K562 (cell line): ENCODE measurements around the gene CBFA2T3. TPM values are rescaled to one million over a fixed set of nuclear protein-coding genes. Genes with fewer than 3 reads are reported as not detected.

ENCODE experiments used
- ATAC-seq: fragments of 200-7000 bp; cut with Tn5 transposase; 3 replicates; pipeline ENCODE4 v1.9.1; 2020; ENCODE audit warnings: moderate library complexity
- BruUV-seq: library from RNA; stranded (reverse); fragments of 400-500 nt; replicated peaks from 2 replicates; lab custom pipeline; 2021; lab: Mats Ljungman, UMichigan
- CTCF ChIA-PET: fragments of 300-600 bp; formaldehyde crosslinking; extraction: SDS; loops from one replicate; lab custom pipeline; 2021; ENCODE audit warnings: low intra/inter-chr PET ratio; lab: Yijun Ruan, JAX
- POLR2A ChIA-PET: fragments of 300-600, 350-650 bp; sonication (Branson Sonifier 250); formaldehyde crosslinking; extraction: SDS; loops from one replicate; lab custom pipeline; 2021; ENCODE audit warnings: antibody characterized with exemption, inconsistent platforms; lab: Yijun Ruan, JAX
- DNase-seq, 4 experiments: peaks; one replicate each; pipeline versions ENCODE4 v3.0.0 to v3.0.0-alpha.2; 2011 to 2018; ENCODE audit warnings: low spot score in 3 of 4, mixed read lengths in 3 of 4; ENCODE audit errors: extremely low read depth in 1 of 4
- FAIRE-seq: peaks from 2 replicates; lab custom pipeline; 2011; peaks lifted over from hg19 to GRCh38; lab: Jason Lieb, UNC
- H2AFZ ChIP-seq: 2 replicates; pipeline ENCODE4 v1.6.0; 2011; ENCODE audit warnings: low read depth, low read length, control low read depth, inconsistent platforms
- H3K27ac ChIP-seq: fragments of 200-600 bp; 3 replicates; pipeline ENCODE4 v1.8.0; 2011; ENCODE audit warnings: low read depth, mild to moderate bottlenecking, control low read depth, inconsistent platforms, low read length, moderate library complexity, mixed read lengths; ENCODE audit errors: extremely low read depth
- H3K27me3 ChIP-seq, 2 experiments: fragments of 300-600 bp in 1 of 2; 2 replicates in 1 of 2; 3 replicates in 1 of 2; pipeline versions ENCODE4 v1.6.0 to v1.8.0; 2011; ENCODE audit warnings: inconsistent platforms in 2 of 2, low read length in 2 of 2, mild to moderate bottlenecking in 1 of 2, mixed read lengths in 1 of 2, moderate library complexity in 1 of 2; ENCODE audit not compliant: control insufficient read depth in 2 of 2, insufficient read depth in 2 of 2
- H3K36me3 ChIP-seq: fragments of 300-600 bp; 3 replicates; pipeline ENCODE4 v1.8.0; 2011; ENCODE audit warnings: mild to moderate bottlenecking, low read length, inconsistent platforms; ENCODE audit not compliant: control insufficient read depth, insufficient read depth
- H3K4me1 ChIP-seq, 2 experiments: fragments of 200-600 bp in 1 of 2; replicated peaks in 1 of 2; 2 replicates in 1 of 2; 3 replicates in 1 of 2; pipeline versions ENCODE4 v1.5.1 to v1.8.0; 2011; ENCODE audit warnings: inconsistent platforms in 2 of 2, low read length in 2 of 2, mild to moderate bottlenecking in 1 of 2, mixed read lengths in 1 of 2, moderate library complexity in 1 of 2; ENCODE audit not compliant: control insufficient read depth in 2 of 2, insufficient read depth in 2 of 2
- H3K4me2 ChIP-seq: 2 replicates; pipeline ENCODE4 v1.6.1; 2011; ENCODE audit warnings: low read length, control low read depth, inconsistent platforms, mixed read lengths; ENCODE audit not compliant: insufficient read depth
- H3K4me3 ChIP-seq: fragments of 200-600 bp; sonication (generic), shearing (Covaris generic); 2 replicates; pipeline ENCODE4 v1.5.1; 2016; ENCODE audit warnings: control low read depth, inconsistent platforms
- H3K79me2 ChIP-seq: fragments of 200-600 bp; 3 replicates; pipeline ENCODE4 v1.8.0; 2011; ENCODE audit warnings: low read length, inconsistent platforms; ENCODE audit not compliant: control insufficient read depth, insufficient read depth
- H3K9ac ChIP-seq, 2 experiments: 2 replicates each; pipeline versions ENCODE4 v1.6.0 to v1.6.1; 2011; ENCODE audit warnings: low read depth in 2 of 2, low read length in 2 of 2, control low read depth in 1 of 2, inconsistent platforms in 1 of 2, mild to moderate bottlenecking in 1 of 2, mixed read lengths in 1 of 2; ENCODE audit not compliant: insufficient read depth in 1 of 2
- H3K9me1 ChIP-seq: one replicate; pipeline ENCODE4 v1.6.0; 2011; ENCODE audit warnings: inconsistent platforms, mild to moderate bottlenecking, low read length, moderate library complexity; ENCODE audit not compliant: control insufficient read depth, insufficient read depth
- H3K9me3 ChIP-seq: replicated peaks from 2 replicates; pipeline ENCODE4 v1.5.1; 2011; ENCODE audit warnings: low read depth, low read length, inconsistent platforms; ENCODE audit not compliant: control insufficient read depth, insufficient read depth
- H4K20me1 ChIP-seq: replicated peaks from 2 replicates; pipeline ENCODE4 v1.6.1; 2011; ENCODE audit warnings: low read length, inconsistent platforms, mixed read lengths; ENCODE audit not compliant: control insufficient read depth, insufficient read depth
- CCNT2 ChIP-seq: IDR thresholded peaks from 2 replicates; pipeline ENCODE4 v1.6.1; 2011; ENCODE audit warnings: borderline replicate concordance, low read depth, mild to moderate bottlenecking, moderate library complexity, mixed read lengths, low read length; ENCODE audit not compliant: insufficient read length; ENCODE audit errors: extremely low read depth
- E2F6 ChIP-seq, 2 experiments: IDR thresholded peaks; 2 replicates each; pipeline ENCODE4 v1.6.1; 2011; ENCODE audit warnings: borderline replicate concordance in 1 of 2, control low read depth in 1 of 2, low read depth in 1 of 2, low read length in 1 of 2, mild to moderate bottlenecking in 1 of 2, mixed read lengths in 1 of 2, moderate library complexity in 1 of 2; ENCODE audit not compliant: insufficient read depth in 1 of 2, insufficient read length in 1 of 2, poor library complexity in 1 of 2, severe bottlenecking in 1 of 2; ENCODE audit errors: extremely low read depth in 1 of 2
- HMG20B ChIP-seq: fragments of 250-450 bp; sonication (Bioruptor Pico); IDR thresholded peaks from 2 replicates; pipeline ENCODE4 v1.5.0; 2021; ENCODE audit warnings: mild to moderate bottlenecking
- WGBS: fragments of 100-300 bp; shearing (Covaris generic); methylation state at CpG from one replicate; pipeline ENCODE4 v1.1.6; 2016; ENCODE audit warnings: low coverage, mixed read lengths; ENCODE audit not compliant: insufficient coverage; ENCODE audit errors: missing lambda C conversion rate; 5-methylcytosine and 5-hydroxymethylcytosine counted together
- in situ Hi-C: fragments of 300-500 bp; cut with MboI; formaldehyde crosslinking; loops from 4 replicates; pipeline ENCODE4 v1.15.0; 2018; ENCODE audit warnings: inconsistent platforms, mixed read lengths
- intact Hi-C: fragments of 100-400 bp; cut with micrococcal nuclease; formaldehyde crosslinking; loops from 2 replicates; pipeline ENCODE4 v1.14.2; 2022
- polyA plus RNA-seq, 8 experiments: library from polyadenylated mRNA; depleted of rRNA in 4 of 8; stranded (reverse) in 5 of 8; unstranded in 3 of 8; fragments of >200 nt; fragmentation: Nextera tagmentation in 2 of 8; fragmentation: Illumina TruSeq in 1 of 8; extraction: Ambion mirVana in 2 of 8; extraction: Trizol in 1 of 8; gene quantifications; 2 replicates each; pipeline versions ENCODE4 v1.2.1 to v1.2.3, GENCODE V29; 2011 to 2014; ENCODE audit warnings: inconsistent platforms in 1 of 8, missing spikeins in 1 of 8
- total RNA-seq, 7 experiments: library from RNA; depleted of rRNA in 6 of 7; stranded (reverse); fragments of >200 nt in 6 of 7; fragmentation: Illumina TruSeq in 2 of 7; extraction: Trizol in 2 of 7; gene quantifications; 2 replicates each; pipeline versions ENCODE4 v1.2.1 to v1.2.3, GENCODE V29; 2011 to 2021; ENCODE audit warnings: low replicate concordance in 1 of 7
- TF ChIP-seq, protein P1 (sequence below), 3 experiments: fragments of 200-800 bp in 1 of 3; fragments of 250-450 bp in 1 of 3; fragments of 450-650 bp in 1 of 3; sonication (Bioruptor Pico) in 1 of 3; sonication (Bioruptor generic) in 1 of 3; formaldehyde crosslinking in 1 of 3; IDR thresholded peaks; 2 replicates each; pipeline versions ENCODE4 v1.6.1 to v1.8.0; 2016 to 2022; ENCODE audit warnings: mild to moderate bottlenecking in 2 of 3, missing genetic modification characterization in 2 of 3, missing compliant biosample characterization in 1 of 3, moderate library complexity in 1 of 3

The CBFA2T3 gene
- total and polyA plus RNA-seq, 9 of the 15 experiments (the other 6 are each of a cell fraction or from before 2014, with no cell fraction given): 2.3 to 145 (median 6.7) TPM

- H3K27me3 ChIP-seq: no peaks in the 10 kb centered on the region
- H3K9me1 ChIP-seq: no peaks in the 10 kb centered on the region
- 54% methylated on average over 37 of the region's 40 CpGs for WGBS
- in situ Hi-C loops: no loop called here
- H3K9ac ChIP-seq: 0 out of 4 replicates have a peak overlapping the region, but pooled peaks of 1 of the 2 experiments have one; percentile 41
- H3K36me3 ChIP-seq: no peaks in the 10 kb centered on the region; the same call in 2 of the 3 replicates
- POLR2A ChIA-PET: no interaction called here
- no peaks in the 10 kb centered on the region for H3K79me2 ChIP-seq
- H3K4me3 ChIP-seq: no peak overlapping the region
- DNase-seq (peak in 1 of 4 experiments; percentile 26), FAIRE-seq (no peak), ATAC-seq (no peak)
- no peak overlapping the region for H3K27ac ChIP-seq
- H3K4me2 ChIP-seq: no peak overlapping the region
- intact Hi-C loops: no loop called here
- H3K9me3 ChIP-seq: no peaks in the 10 kb centered on the region
- H2AFZ ChIP-seq: no peak overlapping the region
- H4K20me1 ChIP-seq: no peaks in the 10 kb centered on the region
- CTCF ChIA-PET: no interaction called here
- peaks cover 0 to 53% of the 10 kb centered on the region in 2 experiments; a peak in 2 of 5 replicates for H3K4me1 ChIP-seq
- TF ChIP-seq, protein P1, sequence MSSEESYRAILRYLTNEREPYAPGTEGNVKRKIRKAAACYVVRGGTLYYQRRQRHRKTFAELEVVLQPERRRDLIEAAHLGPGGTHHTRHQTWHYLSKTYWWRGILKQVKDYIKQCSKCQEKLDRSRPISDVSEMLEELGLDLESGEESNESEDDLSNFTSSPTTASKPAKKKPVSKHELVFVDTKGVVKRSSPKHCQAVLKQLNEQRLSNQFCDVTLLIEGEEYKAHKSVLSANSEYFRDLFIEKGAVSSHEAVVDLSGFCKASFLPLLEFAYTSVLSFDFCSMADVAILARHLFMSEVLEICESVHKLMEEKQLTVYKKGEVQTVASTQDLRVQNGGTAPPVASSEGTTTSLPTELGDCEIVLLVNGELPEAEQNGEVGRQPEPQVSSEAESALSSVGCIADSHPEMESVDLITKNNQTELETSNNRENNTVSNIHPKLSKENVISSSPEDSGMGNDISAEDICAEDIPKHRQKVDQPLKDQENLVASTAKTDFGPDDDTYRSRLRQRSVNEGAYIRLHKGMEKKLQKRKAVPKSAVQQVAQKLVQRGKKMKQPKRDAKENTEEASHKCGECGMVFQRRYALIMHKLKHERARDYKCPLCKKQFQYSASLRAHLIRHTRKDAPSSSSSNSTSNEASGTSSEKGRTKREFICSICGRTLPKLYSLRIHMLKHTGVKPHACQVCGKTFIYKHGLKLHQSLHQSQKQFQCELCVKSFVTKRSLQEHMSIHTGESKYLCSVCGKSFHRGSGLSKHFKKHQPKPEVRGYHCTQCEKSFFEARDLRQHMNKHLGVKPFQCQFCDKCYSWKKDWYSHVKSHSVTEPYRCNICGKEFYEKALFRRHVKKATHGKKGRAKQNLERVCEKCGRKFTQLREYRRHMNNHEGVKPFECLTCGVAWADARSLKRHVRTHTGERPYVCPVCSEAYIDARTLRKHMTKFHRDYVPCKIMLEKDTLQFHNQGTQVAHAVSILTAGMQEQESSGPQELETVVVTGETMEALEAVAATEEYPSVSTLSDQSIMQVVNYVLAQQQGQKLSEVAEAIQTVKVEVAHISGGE (CRISPR knock-in tag; IDR thresholded peaks at IDR 0.05): no peak
- no peak for TF ChIP-seq HMG20B
- TF ChIP-seq E2F6 (IDR thresholded peaks at IDR 0.05; ENCODE audit: borderline replicate concordance in 1 of 2, extremely low read depth in 1 of 2, insufficient read depth in 1 of 2, insufficient read length in 1 of 2, low read depth in 1 of 2, low read length in 1 of 2, poor library complexity in 1 of 2, severe bottlenecking in 1 of 2): peak in 1 of 2 experiments; percentile 25
- TF ChIP-seq CCNT2: no peak
- BruUV-seq: no TSS peak
These were observed 135.3 kb downstream of the CBFA2T3 start for GRCh38 chr16:88841521-88842307.
